ENCODE data around the gene LCE1A.

The LCE1A gene

GRCh38 chr1:152811671-152812070 lies 15.6 kb upstream of the LCE1A start, which contains the start of gene LCE1B:
TSS of gene LCE1B (plus strand) at chr1:152811971. CDS start at chr1:152812447, 476 bp downstream.
- Histone ChIP-seq H3K27ac (ENCODE audit: extremely low read depth, low read depth, low read length) (no peak within 1 kb of the TSS), H3K4me3 (ENCODE audit: low read depth, low read length) (no peak within 1 kb of the TSS), H3K4me1 (ENCODE audit: control insufficient read depth, insufficient read depth, low read length) (no peaks in the 10 kb centered on the region), H3K9me3 (ENCODE audit: control insufficient read depth, insufficient read depth, low read depth, low read length) (no peaks in the 10 kb centered on the region), H3K36me3 (ENCODE audit: control insufficient read depth in 2 of 2, insufficient read depth in 1 of 2, low read length in 2 of 2) (no peaks in the 10 kb centered on the region)
- CTCF ChIA-PET = no interaction called here
- TF ChIP-seq ZNF2 (tag by site-specific recombination; IDR thresholded peaks at IDR 0.05) = no peak
- no peak for TF ChIP-seq PRDM6 (tag by site-specific recombination; IDR thresholded peaks at IDR 0.05)
- no peak for TF ChIP-seq ZNF132 (tag by site-specific recombination; IDR thresholded peaks at IDR 0.05; ENCODE audit: borderline replicate concordance)
- POLR2A ChIA-PET = no interaction called here

- no peak for TF ChIP-seq ZNF24 (tag by site-specific recombination; IDR thresholded peaks at IDR 0.05)
- TF ChIP-seq ZNF274 (IDR thresholded peaks at IDR 0.05; ENCODE audit: low read length) = no peak
- no peak for TF ChIP-seq ZNF274 (tag by site-specific recombination; IDR thresholded peaks at IDR 0.05; ENCODE audit: borderline replicate concordance)
- TF ChIP-seq PRDM6 (tag by site-specific recombination; IDR thresholded peaks at IDR 0.05) = no peak
- TF ChIP-seq ZNF394 (tag by site-specific recombination; IDR thresholded peaks at IDR 0.05; ENCODE audit: borderline replicate concordance) = no peak
- TF ChIP-seq ZNF157 (tag by site-specific recombination; IDR thresholded peaks at IDR 0.05) = no peak
- no peak for TF ChIP-seq ZNF510 (tag by site-specific recombination; IDR thresholded peaks at IDR 0.05; ENCODE audit: insufficient replicate concordance)
- no peak for TF ChIP-seq ZBTB6 (tag by site-specific recombination; IDR thresholded peaks at IDR 0.05)
- no peak for TF ChIP-seq SCRT2 (tag by site-specific recombination; IDR thresholded peaks at IDR 0.05)
- TF ChIP-seq BCL11A (tag by site-specific recombination; IDR thresholded peaks at IDR 0.05; ENCODE audit: low read depth) = no peak
- no peak for TF ChIP-seq KLF9 (tag by site-specific recombination; IDR thresholded peaks at IDR 0.05; ENCODE audit: low read depth)
- no peak for TF ChIP-seq ZNF654 (tag by site-specific recombination; IDR thresholded peaks at IDR 0.05; ENCODE audit: low read depth)
- TF ChIP-seq ZEB2 (tag by site-specific recombination; IDR thresholded peaks at IDR 0.05) = no peak
- TF ChIP-seq ZBTB26 (tag by site-specific recombination; optimal IDR thresholded peaks at IDR 0.05) = no peak
- TF ChIP-seq ZNF548 (tag by site-specific recombination; IDR thresholded peaks at IDR 0.05) = no peak
- no peak for TF ChIP-seq ZNF311 (tag by site-specific recombination; IDR thresholded peaks at IDR 0.05; ENCODE audit: borderline replicate concordance)
- no peak for TF ChIP-seq ZBTB20 (tag by site-specific recombination; IDR thresholded peaks at IDR 0.05)
- POLR2A ChIA-PET = no interaction called here
These were observed 10.0 kb upstream of the LCE1A start for GRCh38 chr1:152817309-152817708.

More at GRCh38 chr1:152817309-152817708, 10.0 kb upstream of the LCE1A start:
- CTCF ChIA-PET = no interaction called here
- Histone ChIP-seq H3K4me1 (ENCODE audit: control insufficient read depth, insufficient read depth, low read length) (no peaks in the 10 kb centered on the region), H3K9me3 (ENCODE audit: control insufficient read depth, insufficient read depth, low read depth, low read length) (no peaks in the 10 kb centered on the region), H3K36me3 (ENCODE audit: control insufficient read depth in 2 of 2, insufficient read depth in 1 of 2, low read length in 2 of 2) (no peaks in the 10 kb centered on the region), H3K4me3 (ENCODE audit: low read depth, low read length) (no peak overlapping the region), H3K27ac (ENCODE audit: extremely low read depth, low read depth, low read length) (no peak overlapping the region)
